Ascending aorta (tissue), 2 donors: ENCODE results near the gene LIN37. TPM values are rescaled to one million over a fixed set of nuclear protein-coding genes. Genes with fewer than 3 reads are reported as not detected.

Experiments used
- DNase-seq, 2 donors: peaks; one replicate each; pipeline ENCODE4 v3.0.0-alpha.2; 2019; ENCODE audit warnings: low spot score in 2 of 2
- H3K27ac ChIP-seq, 2 donors: fragments of 200-600 bp; sonication (generic); one replicate each; pipeline ENCODE4 v1.5.1; 2016 to 2017; ENCODE audit warnings: mild to moderate bottlenecking in 1 of 2
- H3K27me3 ChIP-seq: fragments of 200-600 bp; sonication (generic); one replicate; pipeline ENCODE4 v1.5.1; 2017
- H3K36me3 ChIP-seq, 2 donors: fragments of 200-600 bp; sonication (generic); one replicate each; pipeline ENCODE4 v1.5.1; 2016
- H3K4me1 ChIP-seq, 2 donors: fragments of 200-600 bp; sonication (generic); one replicate each; pipeline ENCODE4 v1.5.1; 2016 to 2017; ENCODE audit warnings: mild to moderate bottlenecking in 1 of 2
- H3K4me3 ChIP-seq, 2 donors: fragments of 200-600 bp; sonication (generic); one replicate each; pipeline ENCODE4 v1.5.1; 2016 to 2017; ENCODE audit warnings: mild to moderate bottlenecking in 1 of 2
- H3K9me3 ChIP-seq, 2 donors: fragments of 200-600 bp; sonication (generic); one replicate each; pipeline ENCODE4 v1.5.1; 2016
- intact Hi-C: fragments of 100-400 bp; cut with DNase I; formaldehyde crosslinking; loops from one replicate; pipeline ENCODE4 v1.15.1; 2023
- total RNA-seq: library from RNA; depleted of rRNA; stranded (reverse); fragments of >200 nt; gene quantifications from one replicate; pipeline ENCODE4 v1.1.0, GENCODE V29; 2016
- TF ChIP-seq, protein P1 (sequence below), 3 experiments: fragments of 200-600 bp in 2 of 3; fragments of 450-650 bp in 1 of 3; sonication (generic) in 2 of 3; IDR thresholded peaks; one replicate each; pipeline ENCODE4 v1.5.1; 2016 to 2019; ENCODE audit warnings: antibody characterized with exemption in 3 of 3, mild to moderate bottlenecking in 1 of 3, moderate library complexity in 1 of 3

The LIN37 gene
- total RNA-seq, 1 donor from 2014 or later, result 29.9 TPM

DNA sequence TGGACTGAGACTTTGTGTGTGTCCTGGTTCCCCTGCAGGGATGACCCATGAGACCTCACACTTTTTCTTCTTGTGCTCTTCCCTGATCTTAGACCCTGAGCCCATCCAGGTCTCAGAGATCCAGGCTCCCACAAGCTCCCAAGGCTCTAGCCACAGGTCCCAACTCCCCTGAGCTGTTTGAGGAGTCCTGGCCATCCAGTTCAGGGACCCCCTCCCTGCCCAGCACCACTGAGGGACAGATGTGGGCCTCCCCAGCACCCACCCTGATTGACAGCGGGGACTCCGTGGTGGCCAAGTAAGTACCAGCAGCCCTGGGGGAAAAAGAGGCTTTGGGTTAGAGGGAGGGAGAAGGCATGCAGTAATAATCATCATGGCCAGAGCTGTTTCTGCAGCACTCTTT is 11.3 kb downstream of the LIN37 start:
- DNase-seq, result no peak
- peaks cover 19 to 25% of the 10 kb centered on the region in 2 donors for H3K36me3 ChIP-seq
- no peak overlapping the region for H3K4me3 ChIP-seq
- no peaks in the 10 kb centered on the region for H3K27me3 ChIP-seq
- intact Hi-C loops, result loop anchor here (5.0 kb wide), 4 partner anchors 108 to 393 kb away; partner anchors contain the start of genes APLP1, COX7A1, ETV2 and RBM42
- no peaks in the 10 kb centered on the region for H3K9me3 ChIP-seq
- H3K4me1 ChIP-seq, result peaks cover 7 to 24% of the 10 kb centered on the region in 2 donors
- no peak overlapping the region for H3K27ac ChIP-seq
- TF ChIP-seq, protein P1, sequence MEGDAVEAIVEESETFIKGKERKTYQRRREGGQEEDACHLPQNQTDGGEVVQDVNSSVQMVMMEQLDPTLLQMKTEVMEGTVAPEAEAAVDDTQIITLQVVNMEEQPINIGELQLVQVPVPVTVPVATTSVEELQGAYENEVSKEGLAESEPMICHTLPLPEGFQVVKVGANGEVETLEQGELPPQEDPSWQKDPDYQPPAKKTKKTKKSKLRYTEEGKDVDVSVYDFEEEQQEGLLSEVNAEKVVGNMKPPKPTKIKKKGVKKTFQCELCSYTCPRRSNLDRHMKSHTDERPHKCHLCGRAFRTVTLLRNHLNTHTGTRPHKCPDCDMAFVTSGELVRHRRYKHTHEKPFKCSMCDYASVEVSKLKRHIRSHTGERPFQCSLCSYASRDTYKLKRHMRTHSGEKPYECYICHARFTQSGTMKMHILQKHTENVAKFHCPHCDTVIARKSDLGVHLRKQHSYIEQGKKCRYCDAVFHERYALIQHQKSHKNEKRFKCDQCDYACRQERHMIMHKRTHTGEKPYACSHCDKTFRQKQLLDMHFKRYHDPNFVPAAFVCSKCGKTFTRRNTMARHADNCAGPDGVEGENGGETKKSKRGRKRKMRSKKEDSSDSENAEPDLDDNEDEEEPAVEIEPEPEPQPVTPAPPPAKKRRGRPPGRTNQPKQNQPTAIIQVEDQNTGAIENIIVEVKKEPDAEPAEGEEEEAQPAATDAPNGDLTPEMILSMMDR (IDR thresholded peaks at IDR 0.05), result no peak

DNA sequence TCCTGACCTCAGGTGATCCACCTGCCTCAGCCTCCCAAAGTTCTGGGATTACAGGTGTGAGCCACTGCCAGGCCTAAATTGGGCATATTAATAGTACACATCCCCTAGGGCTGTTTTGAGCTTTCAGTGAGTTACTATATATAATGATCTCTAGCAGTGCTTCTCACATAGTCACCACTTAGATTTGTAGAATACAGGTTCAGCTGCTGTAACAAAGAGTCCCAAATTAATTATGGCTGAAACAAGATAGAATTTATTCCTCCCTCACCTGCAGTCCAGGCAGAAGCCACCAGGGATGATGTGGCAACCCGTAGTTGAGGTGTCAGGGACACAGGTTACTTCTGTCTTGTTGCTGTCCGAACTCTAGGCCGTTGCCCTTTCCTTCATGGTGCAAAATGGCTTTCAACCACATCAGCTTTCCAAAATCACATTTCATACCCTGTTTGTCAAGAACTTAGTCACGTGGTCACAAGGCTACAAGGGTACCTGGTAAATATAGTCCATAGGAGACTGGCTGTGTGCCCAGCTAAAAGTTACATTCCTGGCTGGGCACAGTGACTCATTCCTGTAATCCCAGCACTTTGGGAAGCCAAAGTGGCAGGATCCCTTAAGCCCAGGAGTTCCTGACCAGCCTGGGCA is 12.5 kb downstream of the LIN37 start:
- intact Hi-C loops, result no loop called here

DNA sequence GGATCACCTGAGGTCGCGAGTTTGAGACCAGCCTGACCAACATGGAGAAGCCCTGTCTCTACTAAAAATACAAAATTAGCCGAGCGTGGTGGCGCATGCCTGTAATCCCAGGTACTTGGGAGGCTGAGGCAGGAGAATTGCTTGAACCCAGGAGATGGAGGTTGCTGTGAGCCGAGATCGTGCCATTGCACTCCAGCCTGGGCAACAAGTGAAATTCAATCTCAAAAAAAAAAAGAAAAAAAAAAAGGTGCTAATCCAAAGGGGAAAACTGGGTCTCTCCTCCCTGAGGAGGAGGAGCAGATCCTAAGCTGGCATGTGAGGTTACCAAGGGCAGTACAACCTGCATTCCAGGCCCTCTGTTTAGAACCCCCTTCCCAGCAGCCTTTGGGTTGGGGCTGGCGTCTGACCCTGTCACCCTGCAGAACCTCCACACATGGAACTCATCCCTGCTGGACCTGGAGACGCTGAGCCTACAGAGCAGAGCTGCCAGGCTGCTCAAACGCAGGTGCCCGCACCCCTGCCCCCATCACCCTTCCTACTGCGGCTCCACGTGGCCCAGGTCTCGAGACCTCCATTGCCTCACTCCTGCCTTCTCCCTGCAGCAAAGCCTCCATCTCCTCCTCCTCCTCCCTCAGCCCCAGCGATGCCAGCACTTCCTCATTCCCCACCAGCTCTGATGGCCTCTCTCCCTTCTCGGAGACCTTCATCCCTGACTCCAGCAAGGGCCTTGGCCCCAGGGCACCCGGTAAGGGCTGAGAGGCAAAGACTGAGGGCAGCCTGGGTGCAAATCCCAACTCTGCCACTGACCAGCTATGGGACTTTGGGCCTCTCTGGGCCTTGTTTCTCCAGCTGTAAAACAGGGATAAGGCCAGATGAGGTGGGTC is 16.3 kb downstream of the LIN37 start:
- intact Hi-C loops, result no loop called here
- H3K36me3 ChIP-seq, result peaks cover 32 to 34% of the 10 kb centered on the region in 2 donors

More for the DNA sequence above, 12.5 kb downstream of the LIN37 start:
- TF ChIP-seq, protein P1 (IDR thresholded peaks at IDR 0.05), result no peak
- no peaks in the 10 kb centered on the region for H3K9me3 ChIP-seq
- no peaks in the 10 kb centered on the region for H3K27me3 ChIP-seq
- H3K36me3 ChIP-seq, result peaks cover 28 to 34% of the 10 kb centered on the region in 2 donors
- no peak overlapping the region for H3K4me3 ChIP-seq
- H3K27ac ChIP-seq, result no peak overlapping the region
- DNase-seq, result no peak
- peaks cover 6 to 12% of the 10 kb centered on the region in 2 donors for H3K4me1 ChIP-seq

DNA sequence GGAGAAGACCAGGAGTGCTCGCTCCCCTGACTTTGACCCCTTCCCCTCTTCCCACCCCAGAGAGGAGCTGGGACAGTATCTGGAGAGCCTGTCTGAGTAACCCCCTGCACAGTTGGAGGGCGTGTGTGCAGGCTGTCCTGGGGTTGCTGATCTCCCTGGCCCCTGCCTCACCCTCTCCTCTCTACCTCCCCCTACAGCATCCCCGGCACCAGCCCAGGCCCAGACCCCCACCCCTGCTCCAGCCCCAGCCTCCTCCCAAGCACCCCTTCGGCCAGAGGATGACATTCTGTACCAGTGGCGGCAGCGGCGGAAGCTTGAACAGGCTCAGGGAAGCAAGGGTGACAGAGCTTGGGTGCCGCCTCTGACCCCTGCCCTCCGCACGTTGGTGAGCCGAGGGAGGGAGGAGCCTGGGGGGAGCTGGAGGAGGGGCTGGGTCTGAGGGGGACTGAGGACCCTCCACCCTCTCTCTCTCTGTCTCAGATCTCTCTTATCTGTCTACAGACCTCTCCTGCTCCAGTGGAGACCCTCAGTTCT is 18.3 kb downstream of the LIN37 start:
- DNase-seq, result no peak
- Histone ChIP-seq H3K27ac (no peak overlapping the region), H3K27me3 (no peaks in the 10 kb centered on the region), H3K4me1 (no peaks in the 10 kb centered on the region), H3K36me3 (peaks cover 29 to 32% of the 10 kb centered on the region in 2 donors), H3K4me3 (no peak overlapping the region), H3K9me3 (no peaks in the 10 kb centered on the region)
- intact Hi-C loops, result no loop called here
- TF ChIP-seq, protein P1 (IDR thresholded peaks at IDR 0.05), result no peak

More for the DNA sequence above, 16.3 kb downstream of the LIN37 start:
- Histone ChIP-seq H3K4me1 (no peaks in the 10 kb centered on the region), H3K27me3 (no peaks in the 10 kb centered on the region), H3K4me3 (no peak overlapping the region), H3K9me3 (no peaks in the 10 kb centered on the region), H3K27ac (no peak overlapping the region)
- no peak for DNase-seq
- TF ChIP-seq, protein P1 (IDR thresholded peaks at IDR 0.05), result no peak

DNA sequence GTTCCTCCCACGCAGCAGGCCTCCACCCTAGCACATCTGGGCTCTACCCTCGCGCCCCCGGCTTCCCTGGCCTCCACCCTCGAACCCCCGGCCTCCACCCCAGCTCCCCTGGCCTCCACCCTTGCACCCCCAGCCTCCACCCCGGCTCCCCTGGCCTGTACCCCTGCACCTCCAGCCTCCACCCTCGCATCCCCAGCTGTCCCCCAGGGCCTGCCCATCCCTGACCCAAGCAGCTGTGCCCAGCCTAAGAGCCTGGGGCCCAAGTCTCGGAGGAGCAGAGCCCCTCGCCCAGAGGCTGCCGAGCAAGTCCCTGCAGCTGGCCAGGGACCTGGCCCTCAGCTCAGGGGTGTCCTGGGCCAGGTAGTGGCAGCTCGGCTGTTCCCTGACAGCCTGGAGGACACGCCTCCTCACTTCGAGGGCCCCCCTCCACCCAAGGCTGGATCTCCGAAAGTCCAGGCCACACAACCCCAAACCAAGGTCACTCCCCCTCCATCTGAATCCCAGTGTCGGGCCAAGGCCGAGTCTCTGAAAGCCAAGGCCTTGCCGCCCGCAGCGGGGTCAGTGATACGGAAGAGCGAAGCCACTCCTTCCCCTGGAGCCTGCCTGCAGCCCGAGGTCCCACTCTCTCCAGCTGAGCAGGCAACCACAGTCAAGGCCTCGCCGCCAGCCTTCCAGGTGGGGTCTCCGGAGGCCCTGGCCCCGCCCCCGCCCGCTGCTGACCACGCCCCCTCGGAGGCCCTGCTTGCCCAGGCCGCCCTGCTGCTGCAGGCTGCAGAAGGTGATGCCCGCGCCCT is 19.1 kb downstream of the LIN37 start:
- no peaks in the 10 kb centered on the region for H3K9me3 ChIP-seq
- H3K4me3 ChIP-seq, result no peak overlapping the region
- no peaks in the 10 kb centered on the region for H3K27me3 ChIP-seq
- TF ChIP-seq, protein P1 (IDR thresholded peaks at IDR 0.05), result no peak
- H3K4me1 ChIP-seq, result no peaks in the 10 kb centered on the region
- intact Hi-C loops, result no loop called here
- no peak overlapping the region for H3K27ac ChIP-seq
- DNase-seq, result no peak
- peaks cover 22 to 27% of the 10 kb centered on the region in 2 donors for H3K36me3 ChIP-seq
